ENCODE measurements around the gene TBCD. TPM values are rescaled to one million over a fixed set of nuclear protein-coding genes. Genes with fewer than 3 reads are reported as not detected.
A peak's percentile ranks its signal among the peaks of the same experiment; 100 is the strongest.

TBCD gene
- total RNA-seq, 1 experiment from 2014 or later: 173 TPM

GRCh38 chr17:82935966-82936767 is 184.3 kb downstream of the TBCD start (continued):
- no peak for TF ChIP-seq PRDM15 (CRISPR knock-in tag; IDR thresholded peaks at IDR 0.05)
- no peak for TF ChIP-seq CTCF (IDR thresholded peaks at IDR 0.05)

DNA sequence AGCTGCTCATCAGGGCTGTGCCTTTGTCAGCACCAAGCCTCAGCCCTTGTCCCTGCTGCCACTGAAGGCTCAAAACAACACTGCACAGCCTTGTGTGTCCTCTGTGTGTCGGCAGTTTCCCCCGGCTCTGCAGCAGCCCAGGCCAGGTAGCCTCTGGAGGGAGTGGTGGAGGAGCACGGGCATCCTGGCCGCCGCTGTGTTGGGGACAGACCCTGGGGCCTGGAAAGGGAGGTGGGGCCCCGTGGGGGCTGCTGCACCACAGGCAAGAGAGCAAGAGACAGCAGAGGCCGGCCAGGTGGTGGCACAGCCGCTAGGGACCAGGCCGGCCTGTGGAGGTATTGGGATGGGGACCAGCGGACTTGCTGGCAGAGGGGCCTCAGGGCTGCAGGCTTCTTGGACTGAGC is 184.9 kb downstream of the TBCD start:
- ATAC-seq (no peak), DNase-seq (ENCODE audit: low spot score) (peak; percentile 7)
- Mint-ChIP-seq H3K4me3 (no peak overlapping the region), H3K9me3 (no peaks in the 10 kb centered on the region), H3K4me1 (no peaks in the 10 kb centered on the region; the same call in 1 of the 2 replicates), H3K27me3 (ENCODE audit: low read depth) (no peaks in the 10 kb centered on the region), H3K27ac (peak overlapping the region; percentile 76), H3K36me3 (peaks cover 62% of the 10 kb centered on the region)
- POLR2A ChIA-PET: no interaction called here
- CTCF ChIA-PET: no interaction called here
- TF ChIP-seq NFATC4 (CRISPR knock-in tag; IDR thresholded peaks at IDR 0.05) (no peak), TP53 (CRISPR knock-in tag; IDR thresholded peaks at IDR 0.05) (no peak), ZMAT4 (CRISPR knock-in tag; IDR thresholded peaks at IDR 0.05) (no peak), TEAD4 (CRISPR knock-in tag; IDR thresholded peaks at IDR 0.05) (no peak), E2F5 (CRISPR knock-in tag; IDR thresholded peaks at IDR 0.05) (no peak), IRF1 (CRISPR knock-in tag; IDR thresholded peaks at IDR 0.05) (no peak), FOXJ3 (CRISPR knock-in tag; IDR thresholded peaks at IDR 0.05; ENCODE audit: borderline replicate concordance) (no peak), PRDM15 (CRISPR knock-in tag; IDR thresholded peaks at IDR 0.05) (no peak), SOX15 (CRISPR knock-in tag; IDR thresholded peaks at IDR 0.05) (no peak), PREB (CRISPR knock-in tag; IDR thresholded peaks at IDR 0.05; ENCODE audit: borderline replicate concordance) (no peak), SP1 (CRISPR knock-in tag; conservative IDR thresholded peaks at IDR 0.05) (no peak), ATF6 (CRISPR knock-in tag; IDR thresholded peaks at IDR 0.05) (no peak), JUN (CRISPR knock-in tag; IDR thresholded peaks at IDR 0.05) (no peak), EMX1 (CRISPR knock-in tag; IDR thresholded peaks at IDR 0.05) (no peak), CBFB (CRISPR knock-in tag; IDR thresholded peaks at IDR 0.05; ENCODE audit: low read depth) (no peak), OVOL2 (CRISPR knock-in tag; IDR thresholded peaks at IDR 0.05; ENCODE audit: borderline replicate concordance) (no peak)
- TF ChIP-seq, protein P1, sequence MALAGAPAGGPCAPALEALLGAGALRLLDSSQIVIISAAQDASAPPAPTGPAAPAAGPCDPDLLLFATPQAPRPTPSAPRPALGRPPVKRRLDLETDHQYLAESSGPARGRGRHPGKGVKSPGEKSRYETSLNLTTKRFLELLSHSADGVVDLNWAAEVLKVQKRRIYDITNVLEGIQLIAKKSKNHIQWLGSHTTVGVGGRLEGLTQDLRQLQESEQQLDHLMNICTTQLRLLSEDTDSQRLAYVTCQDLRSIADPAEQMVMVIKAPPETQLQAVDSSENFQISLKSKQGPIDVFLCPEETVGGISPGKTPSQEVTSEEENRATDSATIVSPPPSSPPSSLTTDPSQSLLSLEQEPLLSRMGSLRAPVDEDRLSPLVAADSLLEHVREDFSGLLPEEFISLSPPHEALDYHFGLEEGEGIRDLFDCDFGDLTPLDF (CRISPR knock-in tag; IDR thresholded peaks at IDR 0.05): no peak
- TF ChIP-seq, protein P2, sequence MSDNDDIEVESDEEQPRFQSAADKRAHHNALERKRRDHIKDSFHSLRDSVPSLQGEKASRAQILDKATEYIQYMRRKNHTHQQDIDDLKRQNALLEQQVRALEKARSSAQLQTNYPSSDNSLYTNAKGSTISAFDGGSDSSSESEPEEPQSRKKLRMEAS (CRISPR knock-in tag; IDR thresholded peaks at IDR 0.05): no peak
